Stomach (tissue), 4 donors: ENCODE data around the gene SLC9A4.

Experiments used
- CTCF ChIP-seq, 7 experiments: fragments of 450-650 bp in 4 of 7; fragments of 200-600 bp in 3 of 7; sonication (generic) in 3 of 7; IDR thresholded peaks; one replicate each; pipeline ENCODE4 v1.5.1; 2016 to 2019; ENCODE audit warnings: antibody characterized with exemption in 7 of 7, control low read depth in 2 of 7, mild to moderate bottlenecking in 1 of 7
- EP300 ChIP-seq: sonication (generic); formaldehyde crosslinking; IDR thresholded peaks from one replicate; pipeline ENCODE4 v1.6.1; 2017; ENCODE audit warnings: antibody characterized with exemption

- TF ChIP-seq EP300 (no peak), CTCF (IDR thresholded peaks at IDR 0.05) (peak in 6 of 7 experiments; percentile 53 to 97 (median 74))
Observed at GRCh38 chr2:102473020-102473419, at the start of gene SLC9A4.
